Measurements from ENCODE around the gene OR4C13.
"Not testable (repeated sequence)": the region's sequence is repeated elsewhere in the genome, so short reads cannot be mapped to it uniquely, and the experiment has no call there.

Gene OR4C13

DNA sequence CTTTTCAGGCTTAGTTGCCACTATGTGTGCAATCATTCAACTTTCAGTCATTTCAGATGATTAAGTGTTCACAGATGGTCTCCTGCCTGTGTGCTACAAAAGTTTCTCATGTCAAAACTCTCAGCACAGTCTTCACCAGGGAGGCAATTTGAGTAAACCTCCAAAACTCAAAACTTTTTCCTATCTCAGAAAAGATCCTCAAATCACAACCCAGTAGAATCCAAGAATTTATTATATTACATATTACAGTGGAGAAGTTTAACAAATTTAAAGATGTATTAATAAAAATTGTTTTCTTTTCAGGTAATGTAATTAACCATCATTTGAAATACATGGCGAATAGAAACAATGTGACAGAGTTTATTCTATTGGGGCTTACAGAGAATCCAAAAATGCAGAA is at the start of gene OR4C13:
Gene OR4C13 (plus strand): TSS at position 301 of the 400 bp plus-strand sequence. CDS start 32 bp downstream, at position 333.
- DNase-seq (ENCODE audit: low read depth in 3 of 3, low spot score in 1 of 3): no peak

DNA sequence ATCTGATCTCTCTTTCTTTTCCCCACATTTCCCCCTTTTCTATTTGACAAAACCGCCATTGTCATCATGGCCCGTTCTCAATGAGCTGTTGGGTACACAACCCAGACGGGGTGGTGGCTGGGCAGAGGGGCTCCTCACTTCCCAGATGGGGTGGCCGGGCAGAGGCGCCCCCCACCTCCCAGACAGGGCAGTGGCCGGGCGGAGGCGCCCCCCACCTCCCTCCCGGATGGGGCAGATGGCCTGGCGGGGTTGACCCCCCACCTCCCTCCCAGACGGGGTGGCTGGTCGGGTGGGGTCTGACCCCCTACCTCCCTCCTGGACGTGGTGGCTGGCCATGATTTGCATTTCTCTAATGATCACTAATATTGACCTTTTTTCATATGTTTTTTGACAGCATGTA is 40.7 kb upstream of the OR4C13 start:
- DNase-seq (ENCODE audit: low read depth in 3 of 3, low spot score in 1 of 3): not testable (repeated sequence)

DNA sequence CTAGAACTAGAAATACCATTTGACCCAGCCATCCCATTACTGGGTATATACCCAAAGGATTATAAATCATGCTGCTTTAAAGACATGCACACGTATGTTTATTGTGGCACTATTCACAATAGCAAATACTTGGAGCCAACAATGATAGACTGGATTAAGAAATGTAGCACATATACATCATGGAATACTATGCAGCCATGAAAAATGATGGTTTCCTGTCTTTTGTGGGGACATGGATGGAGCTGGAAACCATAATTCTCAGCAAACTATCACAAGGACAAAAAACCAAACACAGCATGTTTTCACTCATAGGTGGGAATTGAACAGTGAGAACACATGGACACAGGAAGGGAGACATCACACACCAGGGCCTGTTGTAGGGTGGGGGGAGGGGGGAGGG is 3.5 kb upstream of the OR4C13 start:
- not testable (repeated sequence) for DNase-seq (ENCODE audit: low read depth in 3 of 3, low spot score in 1 of 3)

DNA sequence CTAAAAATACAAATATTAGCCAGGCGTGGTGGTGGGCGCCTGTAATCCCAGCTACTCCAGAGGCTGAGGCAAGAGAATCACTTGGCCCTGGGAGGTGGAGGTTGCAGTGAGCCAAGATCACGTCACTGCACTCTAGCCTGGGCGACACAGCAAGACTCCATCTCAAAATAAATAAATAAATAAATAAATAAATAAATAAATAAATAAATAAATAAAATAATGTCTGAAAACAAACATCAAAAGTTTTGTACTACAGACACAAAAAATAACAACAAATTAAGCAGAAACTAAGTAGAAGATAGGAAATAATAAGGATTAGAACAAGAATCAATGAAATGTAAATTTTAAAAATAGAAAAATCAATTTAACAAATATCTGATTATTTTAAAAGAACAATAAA is 21.2 kb downstream of the OR4C13 start:
- DNase-seq (ENCODE audit: low read depth in 3 of 3, low spot score in 1 of 3): not testable (repeated sequence)

DNA sequence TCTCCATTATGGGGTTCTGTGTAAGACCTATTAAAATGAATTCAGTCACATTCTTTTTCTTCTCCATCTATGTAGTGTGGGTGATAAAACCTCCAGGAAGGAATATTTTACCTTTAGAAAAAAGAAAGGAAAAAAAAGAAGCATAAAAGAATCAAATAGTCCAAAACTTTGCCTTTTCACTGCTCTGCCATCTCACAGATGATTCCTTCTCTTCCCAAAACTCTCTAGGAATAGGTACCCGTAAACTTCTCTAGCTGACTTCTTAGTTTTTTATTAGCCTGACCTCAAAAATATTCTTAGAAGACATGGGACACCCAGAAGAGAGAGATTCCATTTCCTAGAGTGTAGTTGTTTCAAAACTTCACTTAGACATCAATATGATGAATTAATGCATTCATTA is 30.2 kb downstream of the OR4C13 start, which contains the start of gene OR4C12:
Gene OR4C12 (minus strand): TSS at position 101 of the 400 bp plus-strand sequence. CDS start 34 bp downstream, at position 67.
- not testable (repeated sequence) for DNase-seq (ENCODE audit: low read depth in 3 of 3, low spot score in 1 of 3)

DNA sequence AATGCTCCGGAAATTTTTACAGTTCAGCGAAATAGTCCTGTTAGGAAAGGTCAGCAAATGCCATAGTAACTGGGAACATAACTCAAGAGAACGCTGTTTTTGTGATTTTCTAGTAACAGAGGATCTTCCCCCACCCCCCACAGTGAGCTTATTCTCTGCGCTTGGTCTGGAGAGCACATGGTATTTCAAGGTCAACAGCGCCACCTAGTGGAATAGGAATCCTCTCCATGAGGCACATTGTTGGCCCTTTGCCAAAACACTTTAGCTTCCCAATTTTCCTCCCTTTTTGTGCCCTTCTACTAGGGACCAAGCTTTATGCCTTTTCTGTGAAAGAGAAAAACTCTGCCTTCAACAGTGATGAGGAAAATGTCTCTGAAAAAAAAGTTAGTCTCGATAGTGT is 43.4 kb downstream of the OR4C13 start:
- no peak for DNase-seq (ENCODE audit: low read depth in 3 of 3, low spot score in 1 of 3)

Data from stimulated activated CD4-positive, alpha-beta T cell treated with anti-CD3 and anti-CD28 coated beads, TNF-alpha, amount 100 ng/mL, for 1 hour (primary cell).